22Rv1 (cell line): Measurements from ENCODE around the gene ECEL1.

Source experiments
- H3K27ac ChIP-seq: fragments of 450-650 bp; 2 replicates; pipeline ENCODE4 v1.5.1; 2017
- CTCF ChIP-seq: fragments of 450-650 bp; IDR thresholded peaks from 2 replicates; pipeline ENCODE4 v1.5.1; 2017; ENCODE audit warnings: mild to moderate bottlenecking
- ZFX ChIP-seq: fragments of 450-650 bp; IDR thresholded peaks from 2 replicates; pipeline ENCODE4 v1.6.1; 2017; ENCODE audit warnings: antibody characterized with exemption, borderline replicate concordance

The ECEL1 gene

GRCh38 chr2:232431705-232432590 is 55.7 kb downstream of the ECEL1 start:
- no peak for TF ChIP-seq CTCF
- TF ChIP-seq ZFX, result no peak
- no peak overlapping the region for H3K27ac ChIP-seq
